ENCODE data around the gene IGHMBP2. TPM values are rescaled to one million over a fixed set of nuclear protein-coding genes. Genes with fewer than 3 reads are reported as not detected.
"Not testable (repeated sequence)": the region's sequence is repeated elsewhere in the genome, so short reads cannot be mapped to it uniquely, and the experiment has no call there.

The IGHMBP2 gene
- 10 to 100 TPM; 30.2 to 59.5 (median 49.2) TPM for total RNA-seq

DNA sequence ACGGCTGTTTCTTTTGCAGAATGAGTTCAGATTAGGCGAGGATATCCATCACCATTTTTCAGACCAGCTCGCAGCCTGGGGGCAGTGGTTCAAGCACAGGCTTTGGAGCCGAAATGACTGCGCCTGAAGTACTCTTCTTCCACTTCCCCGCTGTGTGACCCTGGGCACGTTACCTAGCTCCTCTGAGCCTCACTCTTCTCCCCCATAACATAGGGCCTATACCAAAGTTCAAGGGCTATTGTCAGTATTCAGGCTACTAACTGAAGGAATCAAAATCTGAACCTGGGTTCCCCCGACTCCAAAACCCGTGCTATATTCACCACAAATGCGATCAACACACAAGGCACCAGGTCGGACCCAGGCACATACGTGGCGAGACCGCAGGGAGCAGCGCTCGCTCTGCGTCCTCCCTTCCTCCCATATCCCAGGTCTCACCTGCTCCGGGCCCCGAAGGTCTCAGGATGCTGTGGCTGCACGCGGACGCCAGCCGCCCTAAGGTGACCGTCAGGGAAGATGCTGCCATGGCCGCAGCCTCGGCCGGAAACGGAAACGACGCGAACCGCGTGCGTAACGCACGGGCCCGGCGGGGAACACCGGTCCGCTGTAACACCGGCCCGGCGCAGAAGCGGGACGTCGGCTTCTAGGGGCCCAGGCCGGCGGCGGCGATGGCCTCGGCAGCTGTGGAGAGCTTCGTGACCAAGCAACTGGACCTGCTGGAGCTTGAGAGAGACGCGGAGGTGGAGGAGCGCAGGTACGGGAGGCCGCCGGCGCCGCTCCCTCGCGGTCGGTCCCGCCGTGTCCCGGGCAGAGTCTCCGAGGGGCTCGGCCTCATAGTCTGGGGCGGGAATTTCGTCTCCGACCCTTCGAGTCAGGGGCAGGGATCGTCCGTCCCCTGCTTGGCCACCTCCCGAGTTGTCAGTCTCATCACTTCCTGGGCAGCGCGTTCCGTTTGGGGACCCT is at the start of gene IGHMBP2, which contains the start of gene MRPL21:
Gene IGHMBP2, plus strand, starts transcription at position 604 of the 960 bp plus-strand sequence. Its CDS starts 62 bp downstream, at position 666.
Gene MRPL21, minus strand, starts transcription at position 545 of the 960 bp plus-strand sequence. Its CDS starts 22 bp downstream, at position 523.
- Histone ChIP-seq H3K9me3 (no peaks in the 10 kb centered on the region), H3K36me3 (peaks cover 0 to 38% (median 0%) of the 10 kb centered on the region in 3 donors), H3K4me3 (peak within 1 kb of the TSS; percentile 77 to 92 (median 82)), H3K4me1 (peaks cover 0 to 24% (median 8%) of the 10 kb centered on the region in 4 donors), H3K27me3 (no peaks in the 10 kb centered on the region), H3K27ac (peak within 1 kb of the TSS; percentile 72 to 82 (median 78))
- peak; percentile 78 to 92 (median 90) for DNase-seq
- TF ChIP-seq, protein P1, sequence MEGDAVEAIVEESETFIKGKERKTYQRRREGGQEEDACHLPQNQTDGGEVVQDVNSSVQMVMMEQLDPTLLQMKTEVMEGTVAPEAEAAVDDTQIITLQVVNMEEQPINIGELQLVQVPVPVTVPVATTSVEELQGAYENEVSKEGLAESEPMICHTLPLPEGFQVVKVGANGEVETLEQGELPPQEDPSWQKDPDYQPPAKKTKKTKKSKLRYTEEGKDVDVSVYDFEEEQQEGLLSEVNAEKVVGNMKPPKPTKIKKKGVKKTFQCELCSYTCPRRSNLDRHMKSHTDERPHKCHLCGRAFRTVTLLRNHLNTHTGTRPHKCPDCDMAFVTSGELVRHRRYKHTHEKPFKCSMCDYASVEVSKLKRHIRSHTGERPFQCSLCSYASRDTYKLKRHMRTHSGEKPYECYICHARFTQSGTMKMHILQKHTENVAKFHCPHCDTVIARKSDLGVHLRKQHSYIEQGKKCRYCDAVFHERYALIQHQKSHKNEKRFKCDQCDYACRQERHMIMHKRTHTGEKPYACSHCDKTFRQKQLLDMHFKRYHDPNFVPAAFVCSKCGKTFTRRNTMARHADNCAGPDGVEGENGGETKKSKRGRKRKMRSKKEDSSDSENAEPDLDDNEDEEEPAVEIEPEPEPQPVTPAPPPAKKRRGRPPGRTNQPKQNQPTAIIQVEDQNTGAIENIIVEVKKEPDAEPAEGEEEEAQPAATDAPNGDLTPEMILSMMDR (IDR thresholded peaks at IDR 0.05), result no peak
- TF ChIP-seq POLR2A (IDR thresholded peaks at IDR 0.05), result peak; percentile 47 to 67

DNA sequence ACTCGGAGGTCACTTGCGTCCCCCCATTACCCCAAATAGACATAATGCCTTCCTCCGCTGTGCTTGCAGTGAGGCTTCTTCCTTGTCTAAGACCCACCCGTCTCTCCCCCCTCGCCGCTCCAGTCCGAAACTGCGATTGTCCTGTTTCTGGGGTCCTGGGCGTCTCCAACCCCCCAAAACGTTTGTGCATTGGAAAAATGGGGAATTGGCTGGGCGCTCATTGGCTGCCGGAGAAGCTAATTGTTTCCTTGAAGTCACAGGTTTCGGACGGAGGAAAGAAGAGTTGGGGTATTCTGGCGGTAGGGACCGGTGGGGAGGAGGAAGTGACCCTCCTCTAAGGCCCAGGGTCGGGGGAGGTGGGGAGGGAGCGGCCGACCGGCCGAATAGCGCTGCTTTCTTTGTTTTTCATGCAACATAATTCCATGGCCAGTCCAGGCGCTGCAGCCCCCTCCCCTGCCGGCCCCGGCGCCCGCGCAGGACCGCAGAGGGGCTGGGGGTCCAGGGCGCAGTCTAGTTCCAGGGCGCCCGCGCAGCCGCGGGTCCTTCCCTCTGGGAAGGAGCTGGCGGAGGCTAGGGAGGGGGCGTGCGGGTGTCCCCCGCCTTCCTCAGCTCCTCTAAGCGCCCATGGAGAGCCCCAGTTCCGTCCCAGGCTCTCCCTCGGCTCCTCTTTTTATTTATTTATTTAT is 49.3 kb upstream of the IGHMBP2 start:
- Histone ChIP-seq H3K9me3 (no peaks in the 10 kb centered on the region), H3K4me3 (peak overlapping the region in 3 of 4 donors; percentile 25 to 56 (median 56)), H3K36me3 (no peaks in the 10 kb centered on the region), H3K27ac (no peak overlapping the region), H3K27me3 (no peaks in the 10 kb centered on the region), H3K4me1 (peaks cover 6 to 33% (median 10%) of the 10 kb centered on the region in 4 donors)
- TF ChIP-seq, protein P1 (IDR thresholded peaks at IDR 0.05), result no peak
- no peak for TF ChIP-seq POLR2A (IDR thresholded peaks at IDR 0.05)
- DNase-seq, result no peak

DNA sequence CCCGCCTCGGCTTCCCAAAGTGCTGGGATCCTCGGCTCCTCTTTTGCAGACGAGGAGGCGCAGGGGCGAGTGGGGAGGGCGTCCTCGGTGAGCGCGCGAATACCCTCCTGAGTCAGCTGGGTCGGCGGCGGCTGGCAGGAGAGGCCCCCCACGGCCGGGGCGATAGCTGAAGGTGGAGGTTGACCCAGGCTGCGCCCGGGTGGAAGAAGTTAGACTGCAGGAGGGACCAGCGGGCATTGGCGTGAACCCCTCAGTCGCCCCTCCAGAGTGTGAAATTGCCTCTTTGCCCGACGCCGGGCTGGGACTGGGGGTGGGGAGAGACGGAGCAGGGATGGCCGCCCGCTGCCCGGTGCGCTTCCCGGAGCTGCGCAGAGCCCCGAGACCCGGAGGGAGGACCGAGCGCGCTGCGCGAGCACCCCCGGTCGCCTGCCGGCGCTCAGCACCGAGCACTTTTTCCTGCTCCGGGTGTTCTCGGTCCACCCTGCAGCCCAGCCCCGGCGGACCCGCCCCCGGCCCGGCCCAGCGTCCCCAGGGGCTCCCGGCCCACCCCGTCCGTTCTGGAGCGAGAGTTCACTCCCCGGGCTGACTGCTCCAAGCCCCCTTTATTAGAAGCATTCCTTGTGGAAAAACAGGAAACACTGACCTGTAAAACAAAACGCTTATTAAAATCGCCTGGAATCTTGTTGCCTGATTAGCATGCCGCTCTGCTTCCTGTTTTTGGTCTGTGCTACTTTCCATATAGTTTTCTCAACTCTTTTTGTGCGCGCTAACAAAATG is 48.3 kb upstream of the IGHMBP2 start:
- no peak for TF ChIP-seq POLR2A (IDR thresholded peaks at IDR 0.05)
- TF ChIP-seq, protein P1 (IDR thresholded peaks at IDR 0.05), result peak in 2 of 6 experiments; percentile 19 to 36
- peak in 1 of 3 donors; percentile 75 for DNase-seq
- H3K27ac ChIP-seq, result peak overlapping the region in 3 of 4 donors; percentile 0 to 83 (median 54)
- H3K27me3 ChIP-seq, result no peaks in the 10 kb centered on the region
- H3K9me3 ChIP-seq, result no peaks in the 10 kb centered on the region
- no peaks in the 10 kb centered on the region for H3K36me3 ChIP-seq
- H3K4me3 ChIP-seq, result peak overlapping the region; percentile 25 to 56 (median 50)
- peaks cover 6 to 33% (median 10%) of the 10 kb centered on the region in 4 donors for H3K4me1 ChIP-seq

DNA sequence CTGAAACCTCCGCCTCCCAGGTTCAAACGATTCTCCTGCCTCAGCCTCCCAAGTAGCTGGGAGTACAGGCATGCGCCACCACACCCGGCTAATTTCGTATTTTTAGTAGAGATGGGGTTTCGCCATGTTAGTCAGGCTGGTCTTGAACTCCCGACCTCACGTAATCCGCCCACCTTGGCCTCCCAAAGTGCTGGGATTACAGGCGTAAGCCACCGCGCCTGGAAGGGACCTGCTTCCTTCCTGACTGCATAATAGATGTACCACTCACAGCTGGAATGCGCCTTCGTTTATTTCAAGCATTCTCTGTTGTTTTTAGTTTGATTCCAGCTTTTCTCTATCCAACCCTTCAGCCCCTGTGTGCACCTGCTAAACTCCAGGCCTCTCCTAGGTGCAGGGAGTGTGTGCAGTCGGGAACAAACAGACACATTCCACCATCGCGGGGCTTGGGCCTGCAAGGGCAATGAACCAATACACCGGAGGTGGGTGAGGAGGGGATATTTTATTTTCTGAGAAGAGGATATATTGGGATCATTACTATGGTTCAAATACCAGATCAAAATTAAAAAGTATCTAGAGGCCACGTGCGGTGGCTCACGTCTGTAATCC is 47.2 kb upstream of the IGHMBP2 start:
- peak overlapping the region in 3 of 4 donors; percentile 2 to 89 (median 79) for H3K27ac ChIP-seq
- H3K36me3 ChIP-seq, H3K4me3 ChIP-seq, H3K9me3 ChIP-seq, DNase-seq, H3K27me3 ChIP-seq: not testable (repeated sequence)
- H3K4me1 ChIP-seq, result peaks cover 6 to 33% (median 10%) of the 10 kb centered on the region in 4 donors

DNA sequence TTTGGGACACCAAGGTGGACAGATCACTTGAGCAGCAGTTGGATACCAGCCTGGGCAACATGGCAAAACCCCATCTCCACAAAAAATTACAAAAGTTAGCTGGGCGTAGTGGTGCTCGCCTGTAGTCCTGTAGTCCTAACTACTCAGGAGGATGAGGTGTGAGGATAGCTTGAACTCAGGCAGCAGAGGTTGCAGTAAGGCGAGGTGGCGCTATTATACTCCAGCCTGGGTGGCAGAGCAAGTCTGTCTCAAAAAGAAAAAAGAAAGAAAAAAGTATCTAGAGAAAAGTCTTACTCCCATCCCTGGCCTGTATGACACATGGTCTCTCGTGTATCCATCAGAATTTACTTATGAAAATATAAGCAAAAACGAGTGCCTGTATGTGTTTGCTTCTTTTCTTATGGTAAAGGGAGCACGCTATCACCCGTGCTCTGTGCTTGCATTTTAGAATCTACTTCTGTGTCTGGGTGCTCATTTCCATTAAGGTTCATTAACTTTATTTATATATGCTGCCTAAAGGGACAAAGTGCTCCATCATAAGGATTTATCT is 46.6 kb upstream of the IGHMBP2 start:
- no peaks in the 10 kb centered on the region for H3K27me3 ChIP-seq

More for the DNA sequence above, 46.6 kb upstream of the IGHMBP2 start:
- H3K27ac ChIP-seq, result peak overlapping the region in 3 of 4 donors; percentile 2 to 89 (median 79)
- H3K4me1 ChIP-seq, result peaks cover 6 to 33% (median 10%) of the 10 kb centered on the region in 4 donors
- H3K36me3 ChIP-seq, result no peaks in the 10 kb centered on the region
- no peak overlapping the region for H3K4me3 ChIP-seq
- no peaks in the 10 kb centered on the region for H3K9me3 ChIP-seq
- TF ChIP-seq, protein P1 (IDR thresholded peaks at IDR 0.05), result no peak
- TF ChIP-seq POLR2A (IDR thresholded peaks at IDR 0.05), result peak in 1 of 2 donors; percentile 54
- DNase-seq, result no peak
